Adrenal gland (tissue), 5 donors: ENCODE measurements around the gene PLEKHA7.

ENCODE experiments used
- POLR2A ChIP-seq, 2 donors: fragments of 450-650 bp; IDR thresholded peaks; one replicate each; pipeline ENCODE4 v1.6.1; 2017; ENCODE audit warnings: antibody characterized with exemption in 2 of 2, mild to moderate bottlenecking in 2 of 2, moderate library complexity in 1 of 2
- TF ChIP-seq, protein P1 (sequence below), 6 experiments: fragments of 450-650 bp in 4 of 6; fragments of 200-600 bp in 2 of 6; sonication (generic) in 1 of 6; IDR thresholded peaks; 1 replicate in 5 of 6; 2 replicates in 1 of 6; pipeline versions ENCODE4 v1.5.1 to v1.8.0; 2016 to 2021; ENCODE audit warnings: antibody characterized with exemption in 6 of 6, mild to moderate bottlenecking in 2 of 6, moderate library complexity in 1 of 6
- donor health status: DM: no; HTN: no; CAD: no.

DNA sequence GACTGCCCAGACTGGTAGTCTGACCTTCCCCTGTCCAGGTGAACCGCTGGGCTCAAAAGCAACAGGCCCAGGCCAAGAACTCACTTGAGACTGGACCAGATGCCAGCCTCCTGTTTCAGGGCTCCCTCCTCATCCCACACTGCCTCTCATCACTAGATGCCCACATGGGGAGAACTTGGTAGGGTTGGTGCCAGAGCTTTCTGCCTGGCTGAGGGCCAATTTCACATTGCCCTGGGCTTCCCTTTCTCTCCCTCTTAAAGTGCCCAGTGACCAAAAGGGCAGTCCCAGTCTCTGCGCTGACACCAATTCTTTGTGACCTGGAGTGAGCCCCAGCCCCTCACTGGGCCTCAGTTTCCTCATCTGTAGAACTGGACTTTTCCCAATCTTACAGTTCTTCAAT is 234.1 kb downstream of the PLEKHA7 start:
- TF ChIP-seq, protein P1, sequence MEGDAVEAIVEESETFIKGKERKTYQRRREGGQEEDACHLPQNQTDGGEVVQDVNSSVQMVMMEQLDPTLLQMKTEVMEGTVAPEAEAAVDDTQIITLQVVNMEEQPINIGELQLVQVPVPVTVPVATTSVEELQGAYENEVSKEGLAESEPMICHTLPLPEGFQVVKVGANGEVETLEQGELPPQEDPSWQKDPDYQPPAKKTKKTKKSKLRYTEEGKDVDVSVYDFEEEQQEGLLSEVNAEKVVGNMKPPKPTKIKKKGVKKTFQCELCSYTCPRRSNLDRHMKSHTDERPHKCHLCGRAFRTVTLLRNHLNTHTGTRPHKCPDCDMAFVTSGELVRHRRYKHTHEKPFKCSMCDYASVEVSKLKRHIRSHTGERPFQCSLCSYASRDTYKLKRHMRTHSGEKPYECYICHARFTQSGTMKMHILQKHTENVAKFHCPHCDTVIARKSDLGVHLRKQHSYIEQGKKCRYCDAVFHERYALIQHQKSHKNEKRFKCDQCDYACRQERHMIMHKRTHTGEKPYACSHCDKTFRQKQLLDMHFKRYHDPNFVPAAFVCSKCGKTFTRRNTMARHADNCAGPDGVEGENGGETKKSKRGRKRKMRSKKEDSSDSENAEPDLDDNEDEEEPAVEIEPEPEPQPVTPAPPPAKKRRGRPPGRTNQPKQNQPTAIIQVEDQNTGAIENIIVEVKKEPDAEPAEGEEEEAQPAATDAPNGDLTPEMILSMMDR (IDR thresholded peaks at IDR 0.05): no peak
- TF ChIP-seq POLR2A (IDR thresholded peaks at IDR 0.05): no peak
